ENCODE measurements around the gene UBB. TPM values are rescaled to one million over a fixed set of nuclear protein-coding genes. Genes with fewer than 3 reads are reported as not detected.

The UBB gene
- total and polyA plus RNA-seq, 12 donors, result 588 to 3,694 (median 2,139) TPM

- intact Hi-C loops (cut with DNase I), result no loop called here
- WGBS, 4 donors, result 90 to 97% (median 95%) methylated on average over 2 to 15 of the region's 15 CpGs
- TF ChIP-seq CTCF (IDR thresholded peaks at IDR 0.05) (no peak), POLR2A (IDR thresholded peaks at IDR 0.05) (no peak)
- H3K9me3 ChIP-seq (replicated peaks in 1 of 3), result no peaks in the 10 kb centered on the region
- H3K4me3 ChIP-seq, result no peak overlapping the region
- no peak overlapping the region for H3K27ac ChIP-seq
- no peaks in the 10 kb centered on the region for H3K27me3 ChIP-seq
- H3K36me3 ChIP-seq (replicated peaks in 1 of 2), result peaks cover 0 to 21% of the 10 kb centered on the region in 2 donors
- DNase-seq, result no peak
- no peaks in the 10 kb centered on the region for H3K4me1 ChIP-seq (replicated peaks in 1 of 2)
Observed at GRCh38 chr17:16432017-16432416, 51.1 kb downstream of the UBB start.

Other genes with a start within 250 kb of the UBB start
- gene NCOR1, start 165.6 kb upstream of the UBB start, total RNA-seq, result 100 to 1,000 TPM in 3 of 9 donors, 10 to 100 TPM in 6; 76.4 to 172 (median 95.2) TPM
- gene NCOR1, start 165.6 kb upstream of the UBB start, polyA plus RNA-seq, result 100 to 1,000 TPM in 1 of 3 donors, 10 to 100 TPM in 2; 66.2 to 135 (median 91.1) TPM
- 100 to 1,000 TPM in 1 of 9 donors, 10 to 100 TPM in 8; 10.3 to 102 (median 29.4) TPM for gene PIGL, start 163.9 kb upstream of the UBB start, total RNA-seq
- 10 to 100 TPM; 12.0 to 58.8 (median 48.5) TPM for gene PIGL, start 163.9 kb upstream of the UBB start, polyA plus RNA-seq
- 10 to 100 TPM; 19.9 to 31.7 (median 26.5) TPM for gene CENPV, start 27.6 kb upstream of the UBB start, total RNA-seq
- 10 to 100 TPM; 28.1 to 37.9 (median 32.9) TPM for gene CENPV, start 27.6 kb upstream of the UBB start, polyA plus RNA-seq
- gene TRPV2, start 34.5 kb downstream of the UBB start, total RNA-seq, result 100 to 1,000 TPM in 1 of 9 donors, 10 to 100 TPM in 8; 34.1 to 110 (median 49.6) TPM
- gene TRPV2, start 34.5 kb downstream of the UBB start, polyA plus RNA-seq, result 10 to 100 TPM; 23.3 to 67.3 (median 61.7) TPM
- 10 to 100 TPM in 8 of 9 donors, 1 to 10 TPM in 1; 7.4 to 49.2 (median 27.2) TPM for gene LRRC75A, start 111.1 kb downstream of the UBB start, total RNA-seq
- gene LRRC75A, start 111.1 kb downstream of the UBB start, polyA plus RNA-seq, result 10 to 100 TPM in 1 of 3 donors, 1 to 10 TPM in 2; 8.6 to 40.1 (median 9.7) TPM
- gene ZNF287, start 188.1 kb downstream of the UBB start, total RNA-seq, result 10 to 100 TPM in 5 of 9 donors, 1 to 10 TPM in 4; 4.3 to 16.4 (median 10.3) TPM
- gene ZNF287, start 188.1 kb downstream of the UBB start, polyA plus RNA-seq, result 10 to 100 TPM; 11.7 to 26.7 (median 19.5) TPM

Data from adrenal gland (tissue), 12 donors.